ENCODE results near the gene PAK6.

PAK6 gene

DNA sequence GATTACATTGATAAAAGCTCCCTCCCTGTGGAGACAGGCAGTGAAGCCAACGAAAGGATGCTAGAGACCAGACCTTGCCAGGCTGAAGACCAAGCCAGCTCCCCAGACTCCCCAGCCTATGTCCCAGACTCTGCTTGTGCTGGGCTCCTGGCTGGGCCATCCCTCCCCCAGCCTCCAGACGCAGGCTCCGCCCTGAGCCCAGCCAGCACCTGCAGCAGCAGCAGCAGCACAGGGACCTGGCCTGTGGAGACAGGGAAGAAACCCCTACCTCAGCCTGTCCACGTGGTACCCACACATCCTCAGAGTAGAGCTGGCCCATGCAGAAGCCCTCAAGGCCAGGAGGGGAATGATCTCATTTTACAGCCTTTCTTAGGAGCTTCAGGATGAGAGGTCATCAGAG is 30.7 kb downstream of the PAK6 start:
- TF ChIP-seq, protein P1, sequence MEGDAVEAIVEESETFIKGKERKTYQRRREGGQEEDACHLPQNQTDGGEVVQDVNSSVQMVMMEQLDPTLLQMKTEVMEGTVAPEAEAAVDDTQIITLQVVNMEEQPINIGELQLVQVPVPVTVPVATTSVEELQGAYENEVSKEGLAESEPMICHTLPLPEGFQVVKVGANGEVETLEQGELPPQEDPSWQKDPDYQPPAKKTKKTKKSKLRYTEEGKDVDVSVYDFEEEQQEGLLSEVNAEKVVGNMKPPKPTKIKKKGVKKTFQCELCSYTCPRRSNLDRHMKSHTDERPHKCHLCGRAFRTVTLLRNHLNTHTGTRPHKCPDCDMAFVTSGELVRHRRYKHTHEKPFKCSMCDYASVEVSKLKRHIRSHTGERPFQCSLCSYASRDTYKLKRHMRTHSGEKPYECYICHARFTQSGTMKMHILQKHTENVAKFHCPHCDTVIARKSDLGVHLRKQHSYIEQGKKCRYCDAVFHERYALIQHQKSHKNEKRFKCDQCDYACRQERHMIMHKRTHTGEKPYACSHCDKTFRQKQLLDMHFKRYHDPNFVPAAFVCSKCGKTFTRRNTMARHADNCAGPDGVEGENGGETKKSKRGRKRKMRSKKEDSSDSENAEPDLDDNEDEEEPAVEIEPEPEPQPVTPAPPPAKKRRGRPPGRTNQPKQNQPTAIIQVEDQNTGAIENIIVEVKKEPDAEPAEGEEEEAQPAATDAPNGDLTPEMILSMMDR (IDR thresholded peaks at IDR 0.05; ENCODE audit: extremely low read depth, insufficient read depth, missing control alignments), result no peak
- DNase-seq (ENCODE audit: low spot score), result no peak
- in situ Hi-C loops (cut with MboI; ENCODE audit: low pct_unique_long_range_greater_than_20kb, low sequenced_read_pairs, unreplicated experiment), result loop anchor here (10.0 kb wide), 1 partner anchor 225 kb away; no protein-coding TSS in a partner anchor

DNA sequence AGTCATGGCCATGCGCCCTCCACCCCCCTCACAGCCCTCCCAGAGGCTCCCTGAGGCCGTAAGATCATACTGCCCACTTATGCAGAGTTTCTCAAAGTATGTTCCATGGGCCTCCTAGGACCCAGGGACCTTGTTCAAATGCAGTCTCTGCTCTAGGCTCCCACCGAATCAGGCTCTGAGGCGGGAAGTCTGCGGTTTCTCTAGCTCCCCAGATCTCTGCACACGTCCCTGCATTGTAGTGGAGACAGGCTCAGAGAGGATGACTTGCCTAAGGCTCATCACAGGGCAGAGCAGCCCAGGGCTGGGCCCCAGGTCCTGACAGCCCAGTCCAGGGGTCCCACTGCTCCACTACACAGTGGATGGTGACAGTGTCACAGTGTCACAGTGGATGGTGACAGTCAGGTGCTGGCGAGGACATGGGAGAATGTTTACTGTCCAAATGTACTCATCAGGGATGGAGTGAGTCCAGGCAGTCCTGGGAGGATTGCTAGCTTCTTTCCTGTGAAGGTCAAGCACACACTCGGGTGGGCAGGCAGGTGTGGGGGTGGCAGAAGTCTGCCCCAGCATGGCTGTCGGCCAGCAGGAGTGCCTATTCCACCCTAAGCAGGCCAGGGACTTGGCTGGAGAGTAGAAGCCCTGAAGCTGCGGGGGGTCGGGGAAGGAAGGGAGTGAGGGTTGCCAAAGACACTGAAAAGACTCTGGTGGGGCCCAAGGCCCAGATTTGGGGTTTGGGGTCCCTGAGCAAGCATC is 31.6 kb downstream of the PAK6 start:
- in situ Hi-C loops (cut with MboI; ENCODE audit: low pct_unique_long_range_greater_than_20kb, low sequenced_read_pairs, unreplicated experiment), result loop anchor here (10.0 kb wide), 1 partner anchor 226 kb away; no protein-coding TSS in a partner anchor
- DNase-seq (ENCODE audit: low spot score), result no peak
- TF ChIP-seq, protein P1 (IDR thresholded peaks at IDR 0.05; ENCODE audit: extremely low read depth, insufficient read depth, missing control alignments), result no peak

DNA sequence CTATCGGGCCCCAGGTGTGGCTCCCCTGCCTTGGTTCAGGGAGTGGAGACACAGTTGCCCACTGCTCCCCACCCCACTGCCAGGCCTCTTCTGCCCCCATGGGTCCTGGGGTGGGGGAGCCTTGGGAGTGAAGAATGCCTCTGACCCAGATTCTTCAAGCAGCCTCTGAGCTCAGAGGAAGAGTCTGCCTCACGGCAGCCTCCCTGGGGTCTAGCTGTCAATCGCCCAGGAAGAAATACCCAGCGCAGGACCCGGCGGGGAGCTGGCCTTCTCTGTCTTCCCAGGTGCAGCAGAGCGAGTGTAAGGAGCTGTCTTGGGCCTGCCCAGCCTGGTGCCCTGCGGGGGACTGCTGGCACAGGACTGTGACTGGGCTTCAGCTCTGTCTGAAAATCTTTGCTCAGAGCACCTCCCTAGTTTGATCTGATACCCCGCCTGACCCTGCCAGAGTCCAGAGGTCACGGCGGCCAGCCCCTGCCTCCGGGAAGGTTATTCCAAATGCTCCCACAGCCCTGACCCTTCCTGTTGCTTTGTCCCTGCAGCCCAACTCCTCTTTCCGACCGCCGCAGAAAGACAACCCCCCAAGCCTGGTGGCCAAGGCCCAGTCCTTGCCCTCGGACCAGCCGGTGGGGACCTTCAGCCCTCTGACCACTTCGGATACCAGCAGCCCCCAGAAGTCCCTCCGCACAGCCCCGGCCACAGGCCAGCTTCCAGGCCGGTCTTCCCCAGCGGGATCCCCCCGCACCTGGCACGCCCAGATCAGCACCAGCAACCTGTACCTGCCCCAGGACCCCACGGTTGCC is 33.0 kb downstream of the PAK6 start:
- no peak for DNase-seq (ENCODE audit: low spot score)
- in situ Hi-C loops (cut with MboI; ENCODE audit: low pct_unique_long_range_greater_than_20kb, low sequenced_read_pairs, unreplicated experiment), result loop anchor here (10.0 kb wide), 1 partner anchor 227 kb away; no protein-coding TSS in a partner anchor
- TF ChIP-seq, protein P1 (IDR thresholded peaks at IDR 0.05; ENCODE audit: extremely low read depth, insufficient read depth, missing control alignments), result no peak

DNA sequence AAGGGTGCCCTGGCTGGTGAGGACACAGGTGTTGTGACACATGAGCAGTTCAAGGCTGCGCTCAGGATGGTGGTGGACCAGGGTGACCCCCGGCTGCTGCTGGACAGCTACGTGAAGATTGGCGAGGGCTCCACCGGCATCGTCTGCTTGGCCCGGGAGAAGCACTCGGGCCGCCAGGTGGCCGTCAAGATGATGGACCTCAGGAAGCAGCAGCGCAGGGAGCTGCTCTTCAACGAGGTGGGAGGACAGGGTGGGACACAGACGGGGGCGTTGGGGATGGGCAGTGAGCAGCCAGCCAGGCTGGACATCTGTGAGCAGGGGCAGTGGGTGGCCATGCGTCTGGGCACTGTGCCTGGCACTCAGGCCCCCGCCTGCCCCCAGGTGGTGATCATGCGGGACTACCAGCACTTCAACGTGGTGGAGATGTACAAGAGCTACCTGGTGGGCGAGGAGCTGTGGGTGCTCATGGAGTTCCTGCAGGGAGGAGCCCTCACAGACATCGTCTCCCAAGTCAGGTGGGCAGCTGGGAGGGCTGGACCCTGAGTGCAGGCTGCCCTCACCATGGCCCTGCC is 33.7 kb downstream of the PAK6 start:
- DNase-seq (ENCODE audit: low spot score), result no peak
- TF ChIP-seq, protein P1 (IDR thresholded peaks at IDR 0.05; ENCODE audit: extremely low read depth, insufficient read depth, missing control alignments), result peak; percentile 35
- in situ Hi-C loops (cut with MboI; ENCODE audit: low pct_unique_long_range_greater_than_20kb, low sequenced_read_pairs, unreplicated experiment), result loop anchor here (10.0 kb wide), 1 partner anchor 228 kb away; no protein-coding TSS in a partner anchor

DNA sequence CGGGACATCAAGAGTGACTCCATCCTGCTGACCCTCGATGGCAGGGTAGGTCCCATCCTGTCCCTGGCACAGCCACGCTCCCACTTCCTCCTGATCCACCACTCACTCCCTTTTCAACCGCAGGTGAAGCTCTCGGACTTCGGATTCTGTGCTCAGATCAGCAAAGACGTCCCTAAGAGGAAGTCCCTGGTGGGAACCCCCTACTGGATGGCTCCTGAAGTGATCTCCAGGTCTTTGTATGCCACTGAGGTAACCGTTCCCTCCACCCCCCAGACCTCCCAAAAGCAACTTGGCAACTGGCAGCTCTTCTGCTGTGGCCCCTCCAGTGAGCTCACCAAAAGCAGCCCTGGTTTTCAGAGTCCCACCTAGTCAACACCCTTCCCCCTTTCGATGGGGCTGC is 34.6 kb downstream of the PAK6 start:
- TF ChIP-seq, protein P1 (IDR thresholded peaks at IDR 0.05; ENCODE audit: extremely low read depth, insufficient read depth, missing control alignments), result no peak
- in situ Hi-C loops (cut with MboI; ENCODE audit: low pct_unique_long_range_greater_than_20kb, low sequenced_read_pairs, unreplicated experiment), result loop anchor here (10.0 kb wide), 1 partner anchor 229 kb away; no protein-coding TSS in a partner anchor
- DNase-seq (ENCODE audit: low spot score), result no peak
